ENCODE results near the gene TAMALIN. TPM values are rescaled to one million over a fixed set of nuclear protein-coding genes. Genes with fewer than 3 reads are reported as not detected.

The TAMALIN gene
- total and polyA plus RNA-seq, 12 donors, result 1.8 to 44.9 (median 14.9) TPM

DNA sequence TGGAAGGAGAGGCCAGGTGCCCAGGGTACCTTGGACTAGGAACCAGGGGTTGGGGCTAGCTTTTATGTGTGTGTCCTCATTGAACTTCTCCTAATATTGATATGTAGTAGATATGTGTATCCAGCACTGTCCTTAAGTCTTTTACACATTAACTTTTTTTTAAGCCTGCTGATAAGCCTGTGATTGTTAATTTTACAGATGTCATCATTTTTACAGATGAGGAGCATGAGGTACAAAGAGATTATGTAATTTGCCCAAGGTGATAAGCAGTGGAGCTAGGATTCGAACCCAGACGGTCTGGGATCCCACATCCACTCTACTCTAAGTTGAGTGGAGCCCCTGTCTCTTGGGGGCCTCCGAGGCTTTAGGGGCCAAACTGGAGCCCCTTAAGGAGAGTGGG is 34.3 kb downstream of the TAMALIN start:
- no peak for DNase-seq
- no peaks in the 10 kb centered on the region for H3K27me3 ChIP-seq
- WGBS, 4 donors, result 75 to 83% (median 78%) methylated on average over 3 of the region's 3 CpGs
- H3K4me1 ChIP-seq (replicated peaks in 1 of 2), result peaks cover 42 to 69% of the 10 kb centered on the region in 2 donors
- H3K36me3 ChIP-seq (replicated peaks in 1 of 2), result no peaks in the 10 kb centered on the region
- H3K27ac ChIP-seq, result peak overlapping the region in 2 of 5 donors; percentile 92 to 94
- intact Hi-C loops (cut with DNase I), result no loop called here
- H3K4me3 ChIP-seq, result no peak overlapping the region
- no peaks in the 10 kb centered on the region for H3K9me3 ChIP-seq (replicated peaks in 1 of 3)
- TF ChIP-seq, protein P1, sequence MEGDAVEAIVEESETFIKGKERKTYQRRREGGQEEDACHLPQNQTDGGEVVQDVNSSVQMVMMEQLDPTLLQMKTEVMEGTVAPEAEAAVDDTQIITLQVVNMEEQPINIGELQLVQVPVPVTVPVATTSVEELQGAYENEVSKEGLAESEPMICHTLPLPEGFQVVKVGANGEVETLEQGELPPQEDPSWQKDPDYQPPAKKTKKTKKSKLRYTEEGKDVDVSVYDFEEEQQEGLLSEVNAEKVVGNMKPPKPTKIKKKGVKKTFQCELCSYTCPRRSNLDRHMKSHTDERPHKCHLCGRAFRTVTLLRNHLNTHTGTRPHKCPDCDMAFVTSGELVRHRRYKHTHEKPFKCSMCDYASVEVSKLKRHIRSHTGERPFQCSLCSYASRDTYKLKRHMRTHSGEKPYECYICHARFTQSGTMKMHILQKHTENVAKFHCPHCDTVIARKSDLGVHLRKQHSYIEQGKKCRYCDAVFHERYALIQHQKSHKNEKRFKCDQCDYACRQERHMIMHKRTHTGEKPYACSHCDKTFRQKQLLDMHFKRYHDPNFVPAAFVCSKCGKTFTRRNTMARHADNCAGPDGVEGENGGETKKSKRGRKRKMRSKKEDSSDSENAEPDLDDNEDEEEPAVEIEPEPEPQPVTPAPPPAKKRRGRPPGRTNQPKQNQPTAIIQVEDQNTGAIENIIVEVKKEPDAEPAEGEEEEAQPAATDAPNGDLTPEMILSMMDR (IDR thresholded peaks at IDR 0.05), result no peak
- no peak for TF ChIP-seq POLR2A (IDR thresholded peaks at IDR 0.05)

DNA sequence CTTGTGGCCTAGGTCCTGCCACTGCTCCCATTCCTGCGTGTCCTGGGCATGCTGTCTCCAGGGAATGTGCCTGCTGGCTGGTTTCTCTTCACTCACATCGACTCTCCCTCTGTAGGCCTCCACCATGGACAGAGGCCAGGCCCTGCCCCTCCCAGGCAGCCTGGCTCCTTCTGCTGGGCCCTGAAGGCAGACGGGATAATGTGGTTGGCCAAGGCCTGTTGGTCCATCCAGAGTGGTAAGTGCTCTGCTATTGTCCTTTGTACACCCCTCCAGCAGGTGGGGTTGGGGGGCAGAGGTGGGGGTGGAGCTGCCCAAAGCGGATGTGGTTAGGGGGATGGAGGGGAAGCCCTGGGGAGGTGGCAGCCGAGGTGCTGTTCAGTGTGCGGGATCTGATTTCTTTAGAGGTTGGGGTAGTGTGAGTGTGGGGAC is 35.0 kb downstream of the TAMALIN start:
- intact Hi-C loops (cut with DNase I), result no loop called here

DNA sequence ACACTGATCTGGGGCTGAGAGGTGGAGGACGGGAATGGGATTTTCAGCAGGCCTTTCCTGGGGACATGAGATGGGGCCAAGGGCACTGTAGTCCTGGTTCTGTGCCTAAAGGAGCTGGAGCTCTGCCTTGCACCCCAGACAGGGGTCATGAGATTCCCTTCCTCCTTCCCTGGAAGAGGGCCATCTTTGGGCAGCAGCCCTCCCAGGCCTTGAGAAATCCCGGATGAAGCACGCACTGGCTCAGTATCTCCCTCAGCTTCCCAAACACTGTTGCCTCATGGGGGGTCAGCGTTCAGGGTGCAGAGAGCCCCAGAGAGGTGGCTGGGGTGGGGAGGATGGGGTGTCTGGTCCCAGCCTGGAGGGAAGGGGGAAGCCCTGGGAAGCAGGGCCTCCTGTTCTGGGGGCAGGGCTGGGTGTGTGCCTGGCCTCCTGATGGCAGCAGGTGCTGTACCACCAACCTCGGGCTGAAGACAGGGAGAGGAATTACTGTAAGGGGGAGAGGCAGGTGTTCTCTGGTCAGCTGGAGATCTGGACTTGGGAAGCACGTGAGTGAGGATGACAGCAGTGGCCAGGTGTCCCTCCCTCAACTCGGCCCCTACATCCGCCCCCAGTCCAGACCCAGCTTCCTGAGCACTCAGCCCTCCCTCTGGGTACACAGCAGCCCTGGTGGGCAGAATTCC is 36.1 kb downstream of the TAMALIN start:
- Histone ChIP-seq H3K36me3 (replicated peaks in 1 of 2) (no peaks in the 10 kb centered on the region), H3K4me1 (replicated peaks in 1 of 2) (peaks cover 32 to 60% of the 10 kb centered on the region in 2 donors), H3K9me3 (replicated peaks in 1 of 3) (no peaks in the 10 kb centered on the region), H3K4me3 (no peak overlapping the region), H3K27me3 (no peaks in the 10 kb centered on the region), H3K27ac (peak overlapping the region in 4 of 5 donors; percentile 92 to 94 (median 94))
- intact Hi-C loops (cut with DNase I), result no loop called here
- TF ChIP-seq POLR2A (IDR thresholded peaks at IDR 0.05), result no peak
- TF ChIP-seq, protein P1 (IDR thresholded peaks at IDR 0.05), result no peak
- 64 to 75% (median 66%) methylated on average over 3 to 8 of the region's 8 CpGs for WGBS, 4 donors
- DNase-seq, result peak in 3 of 7 donors; percentile 32 to 49 (median 38)

More for the DNA sequence above, 35.0 kb downstream of the TAMALIN start:
- Histone ChIP-seq H3K4me3 (no peak overlapping the region), H3K27me3 (no peaks in the 10 kb centered on the region), H3K36me3 (replicated peaks in 1 of 2) (no peaks in the 10 kb centered on the region), H3K27ac (peak overlapping the region in 2 of 5 donors; percentile 92 to 94), H3K4me1 (replicated peaks in 1 of 2) (peaks cover 38 to 66% of the 10 kb centered on the region in 2 donors), H3K9me3 (replicated peaks in 1 of 3) (no peaks in the 10 kb centered on the region)
- 57 to 80% (median 68%) methylated on average over 3 to 6 of the region's 6 CpGs for WGBS, 4 donors
- TF ChIP-seq, protein P1 (IDR thresholded peaks at IDR 0.05), result no peak
- no peak for TF ChIP-seq POLR2A (IDR thresholded peaks at IDR 0.05)
- peak in 5 of 7 donors; percentile 45 to 78 (median 64) for DNase-seq

DNA sequence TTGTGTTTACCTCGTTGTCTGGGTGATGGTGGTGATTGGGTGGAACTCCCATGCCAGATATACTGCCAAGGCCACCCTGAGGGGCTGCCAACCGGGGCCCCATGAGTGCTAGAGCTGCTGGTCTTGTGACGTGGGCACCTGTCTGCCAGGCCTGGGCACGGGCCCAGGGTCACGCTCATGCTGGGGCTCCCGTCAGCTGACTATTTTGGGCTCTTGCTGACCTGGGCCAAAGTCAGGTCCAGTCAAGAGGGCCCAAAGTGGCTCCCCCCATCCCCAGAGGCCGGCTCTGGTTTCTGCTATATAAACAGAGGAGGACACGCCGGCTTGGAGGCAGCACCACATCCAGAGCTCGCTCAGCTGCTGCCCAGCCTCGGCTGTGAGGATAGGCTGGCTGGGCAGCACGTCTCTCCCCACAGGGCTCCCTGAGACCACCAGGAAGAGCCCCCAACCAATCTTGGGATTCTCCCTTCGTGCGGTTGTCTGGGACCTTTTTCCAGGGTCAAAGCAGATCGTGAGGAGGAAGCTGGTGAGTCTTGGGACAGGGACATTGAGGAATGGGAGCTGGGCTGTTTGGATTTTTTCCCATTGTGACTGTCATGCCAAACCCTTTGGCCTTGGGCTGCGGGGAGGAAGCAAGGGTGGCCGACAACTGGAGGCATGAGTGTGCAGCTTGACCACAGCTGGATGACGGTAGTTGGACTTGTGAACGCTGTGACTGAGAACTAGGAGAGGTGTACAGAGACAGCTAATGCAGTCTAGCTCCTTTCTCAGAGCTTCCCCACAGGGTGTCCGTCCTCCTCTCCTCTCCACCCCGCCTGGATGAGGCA is 36.9 kb downstream of the TAMALIN start:
- 31 to 65% (median 39%) methylated on average over 12 to 21 of the region's 21 CpGs for WGBS, 4 donors
- Histone ChIP-seq H3K4me3 (no peak overlapping the region), H3K9me3 (replicated peaks in 1 of 3) (no peaks in the 10 kb centered on the region), H3K27me3 (no peaks in the 10 kb centered on the region), H3K36me3 (replicated peaks in 1 of 2) (no peaks in the 10 kb centered on the region), H3K4me1 (replicated peaks in 1 of 2) (peaks cover 28 to 54% of the 10 kb centered on the region in 2 donors), H3K27ac (peak overlapping the region; percentile 92 to 94 (median 93))
- intact Hi-C loops (cut with DNase I), result no loop called here
- TF ChIP-seq, protein P1 (IDR thresholded peaks at IDR 0.05), result no peak
- peak in 1 of 2 donors; percentile 80 for TF ChIP-seq POLR2A (IDR thresholded peaks at IDR 0.05)
- peak; percentile 86 to 92 (median 89) for DNase-seq

Measured in adrenal gland (tissue), 12 donors.